ENCODE results near the gene SLC2A2.

Gene SLC2A2

GRCh38 chr3:171028025-171028778 lies 1.7 kb upstream of the SLC2A2 start:
- peak; percentile 50 for DNase-seq

DNA sequence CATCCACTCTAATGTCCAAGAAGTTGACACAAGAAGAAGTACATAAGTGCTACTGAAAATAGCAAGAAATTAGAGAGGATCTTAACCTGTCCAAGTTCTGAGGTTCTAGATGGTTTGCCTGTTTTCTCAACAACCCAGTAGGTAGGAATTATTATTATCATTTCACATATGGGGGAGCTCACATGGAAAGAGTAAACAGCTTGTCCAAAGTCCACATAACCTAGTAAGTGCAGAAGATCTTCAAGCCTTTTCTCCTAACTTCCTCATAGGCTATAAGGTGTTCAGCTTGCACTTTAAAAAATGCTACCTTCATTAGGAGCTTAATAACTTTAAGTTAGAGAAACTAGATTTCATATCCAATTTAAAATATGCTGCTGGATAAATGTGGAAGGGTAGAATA lies 3.0 kb downstream of the SLC2A2 start:
- no peak for DNase-seq

GRCh38 chr3:171021377-171021776 lies 5.1 kb downstream of the SLC2A2 start:
- no peak for DNase-seq

DNA sequence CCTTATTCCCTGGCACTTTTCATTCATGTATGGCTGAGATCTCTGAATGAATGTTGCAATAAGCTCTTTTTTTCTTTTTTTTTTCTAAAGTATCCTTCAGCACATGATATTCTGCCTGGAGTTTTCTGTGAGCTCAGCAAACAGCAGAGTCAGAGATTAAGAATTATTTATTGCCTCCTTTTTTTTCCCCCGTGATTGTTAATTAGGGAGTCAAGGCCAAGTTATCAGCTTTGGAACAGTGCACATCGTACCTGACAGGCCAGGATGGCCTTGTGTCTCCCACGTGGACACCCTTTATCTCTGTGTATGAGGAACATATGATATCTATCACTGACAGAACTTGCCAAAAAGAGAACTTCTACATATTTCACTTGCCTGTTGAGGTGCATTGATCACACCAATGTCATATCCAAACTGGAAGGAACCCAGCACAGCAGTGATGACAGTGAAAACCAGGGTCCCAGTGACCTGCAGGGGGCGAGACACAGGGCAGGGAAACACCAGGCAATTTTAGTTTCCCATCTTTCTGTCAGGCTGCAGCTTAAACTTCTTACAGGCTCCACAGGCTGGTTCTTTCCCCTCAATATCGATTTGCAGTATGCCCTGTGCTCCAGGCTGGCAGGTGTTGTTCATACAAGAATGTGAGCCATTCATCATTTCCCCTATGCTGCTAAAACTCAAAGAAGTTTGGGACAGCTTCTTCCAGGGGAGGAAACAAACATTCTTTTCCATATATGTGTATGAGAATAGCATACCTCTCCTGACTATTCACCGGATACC lies 8.2 kb downstream of the SLC2A2 start:
- no peak for DNase-seq

DNA sequence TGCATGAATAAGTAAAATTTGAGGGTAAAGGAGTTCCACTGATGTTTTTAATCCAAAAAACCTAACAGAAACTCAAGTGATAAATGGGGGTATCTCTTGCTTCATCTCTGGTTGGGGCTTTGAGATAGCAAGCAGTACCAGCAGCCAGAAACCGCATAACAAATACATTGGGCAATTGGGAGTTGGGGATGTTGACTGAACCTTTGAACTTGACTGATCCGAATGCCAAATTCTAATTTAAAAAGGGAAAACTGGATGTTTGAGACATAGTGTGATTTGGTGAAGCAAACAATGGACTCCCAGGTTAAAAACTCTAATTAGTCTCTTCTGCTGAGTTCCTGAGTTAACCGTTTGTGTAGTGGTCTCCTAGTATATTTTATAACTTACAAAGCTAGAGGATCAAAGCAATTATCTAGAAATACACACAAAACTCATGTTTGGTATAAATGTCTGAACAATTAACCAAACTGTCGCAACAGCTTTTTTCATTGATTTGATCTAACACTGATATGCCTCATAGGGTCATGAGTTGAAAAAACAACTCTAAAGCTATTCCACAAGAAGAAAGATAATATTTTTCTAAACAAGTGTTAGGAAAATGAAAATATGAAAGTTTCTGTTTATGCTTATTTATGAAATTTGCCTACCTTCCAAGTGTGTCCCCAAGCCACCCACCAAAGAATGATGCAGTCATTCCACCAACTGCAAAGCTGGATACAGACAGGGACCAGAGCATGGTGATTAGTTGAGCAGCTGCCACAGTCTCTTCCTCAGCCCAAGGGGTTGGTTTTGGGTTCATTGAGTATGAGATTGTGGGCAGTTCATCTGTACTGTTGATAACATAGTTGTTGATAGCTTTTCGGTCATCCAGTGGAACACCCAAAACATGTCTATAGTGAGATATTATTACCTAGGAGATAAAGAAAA lies 12.4 kb downstream of the SLC2A2 start:
- no peak for DNase-seq

GRCh38 chr3:171011873-171012336 lies 14.6 kb downstream of the SLC2A2 start:
- no peak for DNase-seq

DNA sequence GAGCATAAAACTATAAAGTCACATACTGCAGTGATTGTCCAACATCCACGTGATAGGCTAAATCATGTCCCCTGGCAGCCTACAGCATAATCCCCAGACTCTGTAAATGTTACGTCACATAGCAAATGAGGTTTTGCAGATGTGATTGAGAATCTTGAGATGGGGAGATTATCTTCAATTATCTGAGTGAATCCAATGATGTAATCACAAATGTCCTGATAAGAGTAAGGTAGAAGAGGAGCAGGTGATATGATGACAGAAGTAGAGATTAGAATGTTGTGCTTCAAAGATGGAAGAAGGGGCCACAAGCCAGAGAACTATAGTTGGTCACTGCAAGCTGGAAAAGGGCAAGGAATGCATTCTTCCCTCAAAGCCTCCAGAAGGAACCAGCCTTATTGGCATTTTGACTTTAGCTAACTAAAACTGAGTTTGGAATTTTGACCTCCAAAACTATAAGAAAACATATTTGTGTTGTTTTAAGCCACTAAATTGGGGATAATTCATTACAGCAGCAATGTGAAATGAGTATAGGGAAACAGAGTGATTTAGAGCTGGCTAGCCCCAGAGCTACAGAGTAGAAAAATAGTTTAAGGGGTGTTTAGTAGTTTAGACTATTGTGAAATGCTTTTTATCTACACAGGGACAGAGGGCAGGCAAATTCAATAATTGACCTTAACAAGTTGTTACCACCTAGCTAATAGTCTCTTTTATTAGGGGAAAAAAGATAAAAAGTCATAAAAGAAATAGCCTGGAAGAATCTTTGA lies 15.2 kb downstream of the SLC2A2 start:
- no peak for DNase-seq

DNA sequence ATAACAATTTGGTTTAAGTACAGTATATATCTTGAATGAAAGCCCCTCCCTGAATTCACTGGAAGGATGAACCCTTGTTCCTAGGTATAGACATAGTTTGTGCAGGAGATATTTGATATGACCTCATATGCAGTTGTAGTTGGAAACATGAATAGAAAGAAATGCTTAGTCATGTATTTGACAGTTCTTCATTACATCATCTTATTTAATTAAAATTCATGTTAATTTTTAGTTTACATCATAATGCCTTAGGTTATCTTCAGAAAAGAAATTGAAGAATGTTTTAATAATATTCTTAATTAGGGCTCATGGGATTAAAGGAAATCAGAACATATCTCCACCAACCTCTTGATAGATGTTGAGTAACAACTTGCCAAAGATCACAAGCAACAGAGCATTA lies 19.2 kb downstream of the SLC2A2 start:
- no peak for DNase-seq

- no peak for DNase-seq
Observed at GRCh38 chr3:171005648-171006047, 20.9 kb downstream of the SLC2A2 start.

DNA sequence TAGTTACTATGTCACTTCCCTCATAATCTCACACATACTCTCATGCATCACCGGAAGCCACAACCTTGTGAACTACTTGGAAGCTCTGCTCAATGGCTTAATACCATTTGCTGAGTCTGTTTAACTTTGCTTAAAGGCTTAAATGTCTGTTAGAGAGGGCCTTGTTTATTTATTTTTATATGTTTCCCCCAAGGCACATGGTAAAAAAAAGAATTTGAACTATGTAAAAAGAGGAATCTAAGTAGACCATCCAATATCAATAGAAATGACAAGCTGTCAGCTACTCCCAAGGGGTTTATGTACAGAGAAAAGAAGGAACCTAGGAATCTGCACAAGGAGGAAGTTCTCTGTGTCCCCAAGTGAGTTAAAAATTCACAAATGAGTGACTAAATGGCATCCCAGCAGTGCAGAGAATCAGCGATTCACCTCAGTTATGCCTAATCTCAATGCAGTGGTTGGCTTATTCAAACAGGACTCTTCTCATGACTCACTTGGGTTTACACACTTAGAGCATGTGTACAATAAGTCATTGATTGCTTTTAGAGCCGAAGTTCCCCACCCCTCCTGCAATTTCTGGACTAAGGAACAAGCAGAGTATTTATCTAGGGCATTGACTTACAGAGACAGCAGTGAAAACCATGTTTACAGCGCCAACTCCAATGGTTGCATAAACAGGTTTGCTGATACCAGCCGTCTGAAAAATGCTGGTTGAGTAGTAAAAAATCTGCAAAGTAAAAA lies 24.4 kb downstream of the SLC2A2 start:
- DNase-seq: no peak

DNA sequence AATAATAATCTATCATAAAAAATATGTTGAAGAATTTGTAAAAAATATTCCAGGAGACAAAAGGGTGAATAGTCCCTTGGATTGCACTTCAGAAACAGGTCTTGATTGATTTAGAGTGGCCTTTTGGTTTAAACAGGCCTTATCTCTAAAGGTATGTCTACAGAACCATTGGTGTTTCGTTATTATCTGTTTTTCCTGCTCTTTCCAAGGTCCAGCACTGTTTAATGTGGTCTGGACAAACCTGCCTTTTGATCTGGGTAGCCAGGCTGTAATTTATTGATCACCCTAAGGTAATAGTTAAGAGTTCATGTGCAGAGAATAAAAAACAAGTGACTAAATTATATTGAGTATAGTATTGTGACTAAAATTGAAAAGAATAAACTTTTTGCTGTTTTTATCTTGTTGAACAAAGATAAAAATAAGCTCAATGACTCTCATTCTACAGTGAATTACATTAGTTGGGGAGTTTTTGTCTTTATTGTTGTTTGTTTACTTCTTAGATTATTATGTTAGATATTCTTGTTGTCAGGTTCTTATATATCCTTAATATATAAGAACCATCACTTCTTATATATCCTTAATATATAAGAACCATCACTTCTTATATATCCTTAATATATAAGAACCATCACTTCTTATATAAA lies 25.1 kb downstream of the SLC2A2 start:
- DNase-seq: no peak

DNA sequence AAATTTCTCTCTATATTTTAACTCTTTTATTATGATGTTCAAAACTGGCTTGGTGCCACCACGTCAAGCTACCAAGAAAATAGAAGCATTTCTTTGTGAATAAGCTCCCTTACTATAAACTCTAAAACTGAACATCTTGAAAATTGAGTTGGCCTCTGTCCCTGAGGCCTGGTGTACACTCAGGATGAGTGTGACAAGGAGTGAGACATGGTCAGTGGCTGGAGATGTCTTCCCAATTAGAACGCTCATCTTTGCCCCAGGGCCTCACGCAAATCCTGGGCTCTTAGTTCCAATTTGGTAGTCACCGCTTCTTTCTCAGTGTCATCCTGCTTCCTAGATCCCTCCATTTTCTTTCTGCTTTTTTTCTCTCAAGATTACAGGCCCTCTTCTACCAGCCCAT lies 26.2 kb downstream of the SLC2A2 start:
- no peak for DNase-seq

- DNase-seq: no peak
Observed at GRCh38 chr3:170999737-171000242, 26.7 kb downstream of the SLC2A2 start.

DNA sequence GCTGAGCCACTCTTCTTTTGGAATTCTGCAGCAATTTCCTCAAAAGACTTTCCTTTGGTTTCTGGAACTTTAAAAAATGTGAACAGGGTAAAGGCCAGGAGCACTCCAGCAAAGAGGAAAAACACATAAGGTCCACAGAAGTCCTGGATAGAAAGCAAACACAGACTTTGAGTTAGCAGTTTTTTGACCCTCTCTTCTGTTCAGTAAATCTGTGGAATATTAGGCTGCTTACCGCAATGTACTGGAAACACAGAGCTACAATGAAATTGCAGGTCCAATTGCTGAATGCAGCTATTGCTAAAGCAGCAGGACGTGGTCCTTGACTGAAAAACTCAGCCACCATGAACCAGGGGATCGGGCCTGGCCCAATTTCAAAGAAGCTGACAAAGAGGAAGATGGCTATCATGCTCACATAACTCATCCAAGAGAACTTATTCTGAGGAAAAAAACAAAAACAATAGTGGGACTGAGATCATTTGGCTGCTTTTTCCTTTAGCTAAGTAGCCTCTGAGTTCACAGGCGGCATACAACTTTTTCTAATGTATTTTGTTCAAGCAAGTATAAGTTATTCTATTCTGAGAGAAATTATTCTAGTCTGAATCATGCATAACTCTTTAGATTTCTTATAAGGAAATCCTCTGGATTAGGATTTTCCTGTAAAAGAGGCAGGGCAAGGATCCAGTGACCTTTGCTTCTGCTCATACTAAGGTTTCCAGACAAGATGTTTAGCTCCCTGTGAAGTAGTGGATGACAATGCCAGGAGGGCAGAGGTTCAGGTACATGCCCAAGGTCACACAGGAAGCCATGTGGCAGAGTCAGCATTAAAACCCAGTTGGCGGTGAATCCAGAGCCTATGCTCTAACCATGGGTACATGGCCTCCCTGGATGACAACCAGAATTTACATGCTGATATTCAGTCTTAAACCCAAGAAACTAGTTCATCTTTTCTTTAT lies 28.3 kb downstream of the SLC2A2 start:
- DNase-seq: no peak

DNA sequence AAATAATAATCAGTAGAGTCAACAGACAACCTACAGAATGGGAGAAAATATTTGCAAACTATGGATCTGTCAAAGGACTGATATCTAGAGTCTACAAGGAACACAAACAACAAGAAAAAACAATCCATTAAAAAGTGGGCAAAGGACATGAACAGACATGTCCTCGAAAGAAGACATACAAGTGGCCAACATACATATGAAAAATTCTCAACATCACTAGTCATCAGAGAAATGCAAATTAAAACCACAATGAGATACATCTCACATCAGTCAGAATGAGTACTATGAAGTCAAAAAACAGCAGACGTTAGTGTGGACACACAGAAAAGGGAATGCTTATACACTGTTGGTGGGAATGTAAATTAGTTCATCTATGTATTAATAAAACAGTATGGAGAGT lies 33.7 kb downstream of the SLC2A2 start:
- no peak for DNase-seq

- no peak for DNase-seq
Observed at GRCh38 chr3:170991664-170992063, 34.9 kb downstream of the SLC2A2 start.

DNA sequence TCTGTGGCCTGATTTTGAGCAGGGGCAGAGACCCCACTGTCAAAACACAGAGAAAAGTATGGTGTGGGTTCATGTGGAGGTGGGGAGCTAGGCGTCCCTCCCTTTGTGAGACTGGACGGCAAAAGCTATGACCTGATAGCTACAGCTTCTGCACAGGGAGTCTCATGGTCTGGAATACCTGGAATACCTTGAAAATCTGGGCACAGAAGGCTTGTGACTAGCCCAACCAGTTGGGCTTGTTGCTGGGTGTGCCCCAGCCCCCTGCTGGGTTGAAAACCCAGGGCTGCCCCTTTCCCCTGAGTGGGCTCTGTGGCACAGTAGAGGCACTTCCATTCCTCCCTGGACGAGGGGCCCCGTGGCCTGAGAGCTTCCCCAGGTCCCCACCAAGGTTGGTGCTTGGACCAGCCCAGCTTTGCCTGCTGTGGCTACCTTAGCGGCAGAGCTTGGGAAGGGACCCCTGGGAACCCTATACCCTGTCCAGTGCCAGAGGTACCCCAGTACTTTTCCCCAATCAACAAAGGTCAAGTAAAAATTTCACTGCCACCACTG lies 37.3 kb downstream of the SLC2A2 start:
- no peak for DNase-seq

- DNase-seq: no peak
Observed at GRCh38 chr3:170988378-170988777, 38.1 kb downstream of the SLC2A2 start.

- DNase-seq: no peak
Observed at GRCh38 chr3:170985304-170985703, 41.2 kb downstream of the SLC2A2 start.

All from stimulated activated CD4-positive, alpha-beta T cell treated with anti-CD3 and anti-CD28 coated beads, Interleukin-4, amount 100 ng/mL, for 24 hours (primary cell).